Measurements from ENCODE around the gene CPVL. TPM values are rescaled to one million over a fixed set of nuclear protein-coding genes. Genes with fewer than 3 reads are reported as not detected.

CPVL gene
- 10 to 100 TPM in 2 of 4 donors, 1 to 10 TPM in 2; 3.9 to 34.1 (median 15.7) TPM for total RNA-seq

DNA sequence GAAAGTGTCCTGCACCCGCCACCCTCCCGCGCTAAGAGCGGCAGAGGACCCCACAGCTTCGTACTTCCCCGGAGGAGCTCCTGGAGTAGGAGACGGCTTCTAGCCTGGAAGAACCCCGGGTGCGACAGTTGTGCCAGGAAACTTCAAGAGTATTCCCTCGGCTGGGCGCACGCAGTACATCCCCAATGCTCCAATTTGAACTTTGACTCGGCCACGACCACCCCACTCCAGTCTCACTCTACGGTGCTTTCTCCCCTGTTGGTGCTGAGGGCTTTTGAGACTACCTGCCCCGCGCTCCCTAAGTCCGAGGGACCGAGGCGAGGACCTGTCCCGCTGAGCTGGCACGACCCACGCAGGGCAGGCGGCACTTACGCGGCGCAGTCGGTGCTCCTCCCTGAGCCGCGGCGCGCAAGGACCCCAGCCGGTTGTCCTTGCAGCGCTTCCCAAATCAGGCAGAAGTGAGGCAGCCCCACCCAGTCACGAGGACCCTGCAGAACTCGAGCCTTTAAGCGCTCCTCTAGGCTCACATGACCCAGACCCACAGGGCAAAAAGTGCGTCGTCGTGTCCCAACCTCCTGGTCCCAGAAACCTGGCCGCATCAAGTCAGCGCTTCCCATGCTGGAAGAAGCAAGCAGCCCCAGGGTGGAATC, at the start of gene CPVL:
CPVL (minus strand) TSS at position 481 of the 650 bp plus-strand sequence. CDS start 25,476 bp downstream, outside the sequence.
- no peaks in the 10 kb centered on the region for H3K36me3 ChIP-seq
- H3K4me3 ChIP-seq: peak within 1 kb of the TSS; percentile 3 to 66 (median 42)
- H3K4me1 ChIP-seq: peaks cover 9 to 22% (median 12%) of the 10 kb centered on the region in 3 donors
- no peaks in the 10 kb centered on the region for H3K9me3 ChIP-seq
- no peak for DNase-seq
- H3K27ac ChIP-seq: peak within 1 kb of the TSS in 3 of 4 donors; percentile 1 to 76 (median 39)
- TF ChIP-seq, protein P1, sequence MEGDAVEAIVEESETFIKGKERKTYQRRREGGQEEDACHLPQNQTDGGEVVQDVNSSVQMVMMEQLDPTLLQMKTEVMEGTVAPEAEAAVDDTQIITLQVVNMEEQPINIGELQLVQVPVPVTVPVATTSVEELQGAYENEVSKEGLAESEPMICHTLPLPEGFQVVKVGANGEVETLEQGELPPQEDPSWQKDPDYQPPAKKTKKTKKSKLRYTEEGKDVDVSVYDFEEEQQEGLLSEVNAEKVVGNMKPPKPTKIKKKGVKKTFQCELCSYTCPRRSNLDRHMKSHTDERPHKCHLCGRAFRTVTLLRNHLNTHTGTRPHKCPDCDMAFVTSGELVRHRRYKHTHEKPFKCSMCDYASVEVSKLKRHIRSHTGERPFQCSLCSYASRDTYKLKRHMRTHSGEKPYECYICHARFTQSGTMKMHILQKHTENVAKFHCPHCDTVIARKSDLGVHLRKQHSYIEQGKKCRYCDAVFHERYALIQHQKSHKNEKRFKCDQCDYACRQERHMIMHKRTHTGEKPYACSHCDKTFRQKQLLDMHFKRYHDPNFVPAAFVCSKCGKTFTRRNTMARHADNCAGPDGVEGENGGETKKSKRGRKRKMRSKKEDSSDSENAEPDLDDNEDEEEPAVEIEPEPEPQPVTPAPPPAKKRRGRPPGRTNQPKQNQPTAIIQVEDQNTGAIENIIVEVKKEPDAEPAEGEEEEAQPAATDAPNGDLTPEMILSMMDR (IDR thresholded peaks at IDR 0.05): no peak
- peak in 2 of 4 donors; percentile 49 to 72 for TF ChIP-seq POLR2A (IDR thresholded peaks at IDR 0.05)
- intact Hi-C loops (cut with DNase I): no loop called here
- peaks cover 0 to 66% (median 0%) of the 10 kb centered on the region in 4 donors for H3K27me3 ChIP-seq
- 3 to 6% methylated on average over 8 to 18 of the region's 42 CpGs for WGBS, 2 donors

DNA sequence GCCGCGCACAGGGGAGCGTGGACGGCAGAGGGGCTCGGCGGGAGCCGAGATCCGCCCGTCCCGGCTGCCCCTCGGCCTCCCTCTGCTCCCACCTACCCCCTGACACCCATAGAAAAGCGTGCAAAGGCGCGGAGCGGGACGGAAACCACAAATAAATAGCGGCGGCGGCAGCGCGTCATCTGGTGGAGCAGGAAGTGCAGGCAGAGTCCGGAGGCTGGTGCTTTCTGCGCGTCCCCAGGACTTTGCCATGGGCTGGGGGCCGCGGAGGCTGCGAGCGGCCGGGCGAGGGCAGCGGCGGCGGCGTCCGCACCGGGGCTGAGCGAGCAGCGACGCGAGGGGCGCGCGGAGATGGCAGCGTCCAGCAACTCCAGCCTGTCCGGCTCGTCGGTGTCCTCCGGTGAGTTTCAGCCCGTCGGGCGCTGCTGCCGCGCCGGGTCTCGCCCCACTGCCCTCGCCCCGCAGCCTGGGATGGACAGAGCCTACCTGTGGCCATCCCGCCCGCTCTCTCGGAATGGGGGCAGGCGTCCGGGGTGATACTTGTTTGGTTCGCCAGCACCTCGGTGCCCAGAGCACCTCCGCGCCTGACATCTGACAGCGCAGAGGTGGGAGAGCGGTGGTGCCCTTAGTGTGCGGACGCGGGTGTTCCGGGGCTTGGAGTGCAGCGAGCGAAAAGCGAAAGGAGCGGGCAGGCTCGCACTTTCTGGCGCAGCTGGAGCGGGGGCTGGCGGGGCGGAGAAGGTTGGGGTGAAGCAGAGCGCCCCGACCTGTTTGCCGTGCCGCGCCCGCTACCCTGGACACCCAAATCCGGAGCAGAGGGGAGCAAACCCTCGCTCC, 48.5 kb upstream of the CPVL start, which contains the start of gene CHN2:
CHN2 (plus strand) TSS at position 182 of the 834 bp plus-strand sequence.
- peaks cover 0 to 59% (median 2%) of the 10 kb centered on the region in 4 donors for H3K27me3 ChIP-seq
- peak within 1 kb of the TSS; percentile 31 to 80 (median 67) for H3K27ac ChIP-seq
- H3K4me1 ChIP-seq: peaks cover 1 to 33% (median 10%) of the 10 kb centered on the region in 3 donors
- no peaks in the 10 kb centered on the region for H3K36me3 ChIP-seq
- H3K9me3 ChIP-seq: no peaks in the 10 kb centered on the region
- WGBS, 2 donors: 0% methylated on average over 2 to 18 of the region's 89 CpGs
- intact Hi-C loops (cut with DNase I): loop anchor here (10.0 kb wide), 1 partner anchor 220 kb away; no protein-coding TSS in a partner anchor
- peak within 1 kb of the TSS; percentile 63 to 82 (median 66) for H3K4me3 ChIP-seq
- DNase-seq: no peak
- TF ChIP-seq, protein P1 (IDR thresholded peaks at IDR 0.05): peak in 1 of 6 experiments; percentile 9
- peak in 2 of 4 donors; percentile 41 to 52 for TF ChIP-seq POLR2A (IDR thresholded peaks at IDR 0.05)

DNA sequence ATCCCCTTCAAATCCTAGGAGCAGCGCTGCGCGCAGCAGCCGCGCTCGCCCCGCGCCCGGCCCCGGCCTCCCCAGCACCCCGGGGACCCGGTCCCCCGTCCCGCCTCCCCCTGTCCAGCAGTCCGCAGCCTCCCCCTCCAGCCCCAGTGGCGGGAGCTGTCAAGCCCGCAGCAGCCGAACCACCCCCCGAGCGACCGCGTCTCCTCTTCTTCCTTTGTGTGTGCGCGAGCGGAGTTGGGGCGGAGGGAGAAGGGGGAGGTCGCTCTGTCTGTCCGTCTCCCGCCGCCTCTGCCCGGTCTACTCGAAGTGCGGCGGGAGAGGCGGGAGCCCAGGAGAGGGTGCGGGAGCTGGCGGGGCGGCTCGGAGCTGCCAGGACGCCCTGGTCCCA, 47.9 kb upstream of the CPVL start:
- peak overlapping the region; percentile 63 to 82 (median 66) for H3K4me3 ChIP-seq
- peaks cover 6 to 38% (median 10%) of the 10 kb centered on the region in 3 donors for H3K4me1 ChIP-seq
- no CpG with 5 or more reads among the region's 40 CpGs for WGBS, 2 donors
- H3K9me3 ChIP-seq: no peaks in the 10 kb centered on the region
- no peak for TF ChIP-seq POLR2A (IDR thresholded peaks at IDR 0.05)
- TF ChIP-seq, protein P1 (IDR thresholded peaks at IDR 0.05): no peak
- peaks cover 0 to 65% (median 2%) of the 10 kb centered on the region in 4 donors for H3K27me3 ChIP-seq
- H3K27ac ChIP-seq: peak overlapping the region; percentile 31 to 80 (median 67)
- DNase-seq: no peak
- intact Hi-C loops (cut with DNase I): loop anchor here (10.0 kb wide), 1 partner anchor 221 kb away; no protein-coding TSS in a partner anchor
- H3K36me3 ChIP-seq: no peaks in the 10 kb centered on the region

DNA sequence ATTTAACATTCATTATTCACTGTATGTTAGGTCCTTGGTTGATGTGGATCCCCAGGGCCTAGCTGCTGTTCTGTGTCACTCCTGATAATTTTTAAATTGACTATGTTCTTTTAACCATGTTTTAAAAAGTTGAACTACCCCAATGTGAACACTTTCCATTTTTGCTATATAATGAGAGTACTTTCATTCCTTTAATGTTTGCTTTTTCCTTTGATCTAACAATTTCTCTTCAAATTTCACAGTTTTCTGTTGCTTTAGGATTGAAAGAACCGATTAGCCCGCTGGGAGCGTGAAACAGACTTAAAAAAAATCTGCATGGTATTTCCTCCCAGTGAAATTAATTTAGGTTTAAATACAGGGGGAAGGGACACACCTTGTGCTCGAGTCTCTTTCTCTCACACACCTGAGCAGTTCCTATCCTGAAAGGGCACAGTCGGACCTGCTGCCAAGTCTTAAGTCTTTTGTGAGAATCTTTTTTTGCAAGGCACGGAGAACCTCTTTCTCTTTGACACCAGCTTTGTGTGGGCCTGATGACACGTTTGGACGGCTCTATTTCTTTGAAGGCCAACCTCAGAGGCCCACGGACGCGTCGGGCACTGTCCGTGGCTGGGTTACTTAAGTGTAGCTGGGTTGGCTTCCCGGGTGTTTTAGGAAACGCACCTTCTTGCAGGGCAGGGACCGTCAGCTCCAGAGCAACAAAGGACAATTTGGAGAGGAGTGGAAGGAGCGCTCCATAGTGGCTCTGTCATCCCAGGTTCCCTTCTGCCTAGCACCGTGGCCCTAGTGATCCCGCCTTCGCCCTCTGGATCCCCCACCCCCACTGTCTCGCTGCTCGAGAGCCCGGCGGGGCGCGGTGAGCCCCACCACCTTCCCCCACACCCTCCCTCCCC, 47.2 kb upstream of the CPVL start:
- Histone ChIP-seq H3K4me3 (peak overlapping the region; percentile 63 to 82 (median 66)), H3K4me1 (peaks cover 6 to 38% (median 10%) of the 10 kb centered on the region in 3 donors), H3K9me3 (no peaks in the 10 kb centered on the region), H3K27me3 (peaks cover 0 to 66% (median 2%) of the 10 kb centered on the region in 4 donors), H3K27ac (peak overlapping the region in 3 of 4 donors; percentile 66 to 80 (median 68)), H3K36me3 (no peaks in the 10 kb centered on the region)
- no peak for DNase-seq
- TF ChIP-seq POLR2A (IDR thresholded peaks at IDR 0.05): no peak
- intact Hi-C loops (cut with DNase I): loop anchor here (10.0 kb wide), 1 partner anchor 221 kb away; no protein-coding TSS in a partner anchor
- WGBS, 2 donors: 33 to 48% methylated on average over 12 to 24 of the region's 26 CpGs

DNA sequence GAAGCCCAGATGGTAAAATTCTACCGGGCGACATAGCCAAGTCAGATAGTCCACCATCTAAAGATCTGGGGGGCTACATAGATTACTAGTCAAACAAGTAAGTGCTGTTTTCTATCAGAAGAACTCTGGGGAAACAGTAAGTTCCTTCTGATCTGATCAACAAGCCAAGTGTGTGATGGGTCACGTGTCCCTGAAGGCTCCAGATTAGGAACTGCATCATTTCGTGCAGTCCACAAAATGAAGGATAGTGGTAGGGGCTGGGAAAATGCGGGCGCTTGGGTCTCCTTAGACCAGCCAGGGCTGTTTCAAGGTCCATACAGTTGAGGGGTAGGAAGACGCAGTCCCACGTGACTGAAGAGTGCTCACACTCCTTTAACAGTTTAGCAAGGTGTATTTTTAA, 46.5 kb upstream of the CPVL start:
- Histone ChIP-seq H3K27me3 (peaks cover 0 to 66% (median 2%) of the 10 kb centered on the region in 4 donors), H3K4me1 (peaks cover 6 to 38% (median 10%) of the 10 kb centered on the region in 3 donors), H3K9me3 (no peaks in the 10 kb centered on the region), H3K27ac (no peak overlapping the region), H3K4me3 (no peak overlapping the region), H3K36me3 (no peaks in the 10 kb centered on the region)
- 90 to 91% methylated on average over 8 of the region's 8 CpGs for whole genome bisulfite sequencing, 2 donors
- intact Hi-C loops (cut with DNase I): loop anchor here (10.0 kb wide), 1 partner anchor 222 kb away; no protein-coding TSS in a partner anchor
- no peak for TF ChIP-seq POLR2A (IDR thresholded peaks at IDR 0.05)
- TF ChIP-seq, protein P1 (IDR thresholded peaks at IDR 0.05): no peak
- no peak for DNase-seq

All from esophagus squamous epithelium (tissue), 5 donors.